Measurements from ENCODE around the gene OXTR. TPM values are rescaled to one million over a fixed set of nuclear protein-coding genes. Genes with fewer than 3 reads are reported as not detected.

Gene OXTR
- total RNA-seq, 4 donors from 2014 or later: 0.20 TPM; not detected in 3

GRCh38 chr3:8736436-8736835, 33.0 kb downstream of the OXTR start:
- intact Hi-C loops (cut with DNase I; ENCODE audit: low total_unique reads) (loop anchor here (10.0 kb wide), 1 partner anchor 252 kb away; no protein-coding TSS in a partner anchor), in situ Hi-C loops (cut with MboI; ENCODE audit: low sequenced_read_pairs in 4 of 4) (no loop called here)
- peak in 1 of 2 donors; percentile 31 for ATAC-seq
- Histone ChIP-seq H3K27ac (peak overlapping the region; percentile 89 to 98 (median 92)), H3K27me3 (no peaks in the 10 kb centered on the region), H3K36me3 (no peaks in the 10 kb centered on the region), H3K4me3 (no peak overlapping the region), H3K9me3 (no peaks in the 10 kb centered on the region), H3K4me1 (peaks cover 42 to 69% of the 10 kb centered on the region in 2 donors)
- TF ChIP-seq POLR2A (IDR thresholded peaks at IDR 0.05) (peak in 1 of 2 donors; percentile 24), CTCF (IDR thresholded peaks at IDR 0.05 in 4 of 5, conservative IDR thresholded peaks at IDR 0.05 in 1 of 5) (no peak)
- DNase-seq: peak in 1 of 2 donors; percentile 63

- no peak for DNase-seq
- in situ Hi-C loops (cut with MboI; ENCODE audit: low sequenced_read_pairs in 4 of 4) (no loop called here), intact Hi-C loops (cut with DNase I; ENCODE audit: low total_unique reads) (loop anchor here (5.0 to 10.0 kb wide), 2 partner anchors 73 to 250 kb away; no protein-coding TSS in a partner anchor)
Measured at GRCh38 chr3:8734908-8735307, 34.5 kb downstream of the OXTR start.

GRCh38 chr3:8734137-8734878, 35.1 kb downstream of the OXTR start:
- peak; percentile 72 to 74 for ATAC-seq
- in situ Hi-C loops (cut with MboI; ENCODE audit: low sequenced_read_pairs in 4 of 4): no loop called here

More at GRCh38 chr3:8734908-8735307, 34.5 kb downstream of the OXTR start:
- Histone ChIP-seq H3K27me3 (no peaks in the 10 kb centered on the region), H3K4me3 (peak overlapping the region; percentile 25 to 69 (median 52)), H3K27ac (peak overlapping the region; percentile 89 to 98 (median 92)), H3K36me3 (no peaks in the 10 kb centered on the region), H3K9me3 (no peaks in the 10 kb centered on the region), H3K4me1 (peaks cover 27 to 55% of the 10 kb centered on the region in 2 donors)
- no peak for ATAC-seq
- no peak for TF ChIP-seq CTCF (IDR thresholded peaks at IDR 0.05 in 4 of 5, conservative IDR thresholded peaks at IDR 0.05 in 1 of 5)
- TF ChIP-seq POLR2A (IDR thresholded peaks at IDR 0.05): no peak

GRCh38 chr3:8733332-8734094, 35.9 kb downstream of the OXTR start, which contains the start of gene CAV3:
CAV3 (plus strand) TSS chr3:8733802; CDS start chr3:8733877, 75 bp downstream.
- in situ Hi-C loops (cut with MboI; ENCODE audit: low sequenced_read_pairs in 4 of 4) (no loop called here), intact Hi-C loops (cut with DNase I; ENCODE audit: low total_unique reads) (loop anchor here (1.0 to 10.0 kb wide), 3 partner anchors 25 to 249 kb away; no protein-coding TSS in a partner anchor)
- no peak for TF ChIP-seq CTCF (IDR thresholded peaks at IDR 0.05 in 4 of 5, conservative IDR thresholded peaks at IDR 0.05 in 1 of 5)
- peak; percentile 36 to 41 for TF ChIP-seq POLR2A (IDR thresholded peaks at IDR 0.05)
- peaks cover 23 to 44% of the 10 kb centered on the region in 2 donors for H3K4me1 ChIP-seq
- no peaks in the 10 kb centered on the region for H3K27me3 ChIP-seq
- H3K9me3 ChIP-seq: no peaks in the 10 kb centered on the region
- no peaks in the 10 kb centered on the region for H3K36me3 ChIP-seq
- DNase-seq (peak; percentile 74 to 89), ATAC-seq (peak; percentile 79 to 86)
- peak within 1 kb of the TSS; percentile 25 to 69 (median 52) for H3K4me3 ChIP-seq
- H3K27ac ChIP-seq: peak within 1 kb of the TSS; percentile 89 to 98 (median 92)

More at GRCh38 chr3:8734137-8734878, 35.1 kb downstream of the OXTR start:
- H3K9me3 ChIP-seq: no peaks in the 10 kb centered on the region
- no peak for TF ChIP-seq POLR2A (IDR thresholded peaks at IDR 0.05)
- TF ChIP-seq CTCF (IDR thresholded peaks at IDR 0.05 in 4 of 5, conservative IDR thresholded peaks at IDR 0.05 in 1 of 5): no peak
- H3K27me3 ChIP-seq: no peaks in the 10 kb centered on the region
- DNase-seq: peak in 1 of 2 donors; percentile 52
- peak overlapping the region; percentile 89 to 98 (median 92) for H3K27ac ChIP-seq
- H3K4me1 ChIP-seq: peaks cover 23 to 51% of the 10 kb centered on the region in 2 donors
- H3K36me3 ChIP-seq: no peaks in the 10 kb centered on the region
- peak overlapping the region; percentile 25 to 69 (median 52) for H3K4me3 ChIP-seq
- intact Hi-C loops (cut with DNase I; ENCODE audit: low total_unique reads): loop anchor here (5.0 to 10.0 kb wide), 2 partner anchors 72 to 250 kb away; no protein-coding TSS in a partner anchor

Data from gastrocnemius medialis (tissue), 4 donors.